Thyroid gland (tissue), 4 donors: ENCODE results near the gene IRGC.

Experiments used
- POLR2A ChIP-seq, 2 donors: fragments of 450-650 bp; IDR thresholded peaks; one replicate each; pipeline ENCODE4 v1.6.1; 2017; ENCODE audit warnings: antibody characterized with exemption in 2 of 2, mild to moderate bottlenecking in 2 of 2, moderate library complexity in 1 of 2
- TF ChIP-seq, protein P1 (sequence below), 6 experiments: fragments of 200-600 bp in 3 of 6; fragments of 450-650 bp in 3 of 6; sonication (generic) in 3 of 6; IDR thresholded peaks; one replicate each; pipeline ENCODE4 v1.5.1; 2016 to 2019; ENCODE audit warnings: antibody characterized with exemption in 6 of 6, mild to moderate bottlenecking in 2 of 6, inconsistent platforms in 1 of 6, moderate library complexity in 1 of 6

GRCh38 chr19:43673637-43674036, 42.2 kb upstream of the IRGC start:
- TF ChIP-seq, protein P1, sequence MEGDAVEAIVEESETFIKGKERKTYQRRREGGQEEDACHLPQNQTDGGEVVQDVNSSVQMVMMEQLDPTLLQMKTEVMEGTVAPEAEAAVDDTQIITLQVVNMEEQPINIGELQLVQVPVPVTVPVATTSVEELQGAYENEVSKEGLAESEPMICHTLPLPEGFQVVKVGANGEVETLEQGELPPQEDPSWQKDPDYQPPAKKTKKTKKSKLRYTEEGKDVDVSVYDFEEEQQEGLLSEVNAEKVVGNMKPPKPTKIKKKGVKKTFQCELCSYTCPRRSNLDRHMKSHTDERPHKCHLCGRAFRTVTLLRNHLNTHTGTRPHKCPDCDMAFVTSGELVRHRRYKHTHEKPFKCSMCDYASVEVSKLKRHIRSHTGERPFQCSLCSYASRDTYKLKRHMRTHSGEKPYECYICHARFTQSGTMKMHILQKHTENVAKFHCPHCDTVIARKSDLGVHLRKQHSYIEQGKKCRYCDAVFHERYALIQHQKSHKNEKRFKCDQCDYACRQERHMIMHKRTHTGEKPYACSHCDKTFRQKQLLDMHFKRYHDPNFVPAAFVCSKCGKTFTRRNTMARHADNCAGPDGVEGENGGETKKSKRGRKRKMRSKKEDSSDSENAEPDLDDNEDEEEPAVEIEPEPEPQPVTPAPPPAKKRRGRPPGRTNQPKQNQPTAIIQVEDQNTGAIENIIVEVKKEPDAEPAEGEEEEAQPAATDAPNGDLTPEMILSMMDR (IDR thresholded peaks at IDR 0.05), result no peak
- no peak for TF ChIP-seq POLR2A (IDR thresholded peaks at IDR 0.05)
